ENCODE measurements around the gene HDAC11.

DNA sequence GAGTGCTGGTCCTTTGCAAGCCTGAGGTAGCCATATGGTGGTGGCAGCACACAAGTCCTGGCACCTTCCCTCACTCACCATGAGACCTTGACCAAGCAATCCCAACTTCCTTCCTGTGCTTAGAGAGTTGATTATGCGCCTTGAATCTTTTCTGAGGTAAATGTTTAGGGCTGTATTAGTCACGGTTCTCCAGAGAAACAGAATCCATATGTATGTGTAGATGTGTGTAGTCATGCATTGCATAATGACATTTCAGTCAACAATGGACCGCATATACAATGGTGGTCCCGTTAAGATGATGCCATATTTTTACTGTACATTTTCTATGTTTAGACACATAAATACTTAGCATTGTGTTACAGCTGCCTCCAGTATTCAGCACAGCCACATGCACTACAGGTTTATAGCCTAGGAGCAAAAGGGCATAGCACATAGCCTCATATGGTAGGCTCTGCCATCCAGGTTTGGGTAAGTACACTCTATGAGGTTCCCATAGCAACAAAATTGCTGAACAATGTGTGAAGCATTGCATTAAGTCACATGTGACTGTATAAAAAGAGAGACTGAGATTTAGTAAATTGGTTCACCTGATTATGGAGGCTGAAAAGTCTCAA lies 39.8 kb upstream of the HDAC11 start:
- TF ChIP-seq CTCF (IDR thresholded peaks at IDR 0.05) (no peak), ZFX (IDR thresholded peaks at IDR 0.05; ENCODE audit: borderline replicate concordance) (no peak)

Measured in 22Rv1 (cell line).